GM12878 (cell line): ENCODE data around the gene SERTAD2. TPM values are rescaled to one million over a fixed set of nuclear protein-coding genes. Genes with fewer than 3 reads are reported as not detected.

Source experiments
- ATAC-seq: fragments of 200-7000 bp; cut with Tn5 transposase; 3 replicates; pipeline ENCODE4 v1.9.1; 2020; ENCODE audit warnings: mild to moderate bottlenecking, moderate library complexity
- BruUV-seq: library from RNA; stranded (reverse); fragments of 400-500 nt; replicated peaks from 2 replicates; lab custom pipeline; 2021; lab: Mats Ljungman, UMichigan
- CTCF ChIA-PET: fragments of 300-600 bp; sonication (Branson Sonifier 250); formaldehyde crosslinking; extraction: SDS; loops from one replicate; lab custom pipeline; 2021; ENCODE audit warnings: inconsistent platforms; lab: Yijun Ruan, JAX
- POLR2A ChIA-PET: fragments of 350-600 bp; formaldehyde crosslinking; extraction: SDS; loops from one replicate; lab custom pipeline; 2021; ENCODE audit warnings: inconsistent platforms; lab: Charles Lee
- RAD21 ChIA-PET: fragments of 300-600 bp; sonication (Branson Sonifier 250); formaldehyde crosslinking; loops from one replicate; lab custom pipeline; 2023; ENCODE audit warnings: antibody characterized with exemption; ENCODE audit not compliant: unreplicated experiment; lab: Charles Lee
- SMC1A ChIA-PET: fragments of 300-600 bp; sonication (Branson Sonifier 250); formaldehyde crosslinking; loops from one replicate; lab custom pipeline; 2023; ENCODE audit not compliant: unreplicated experiment, uncharacterized antibody; lab: Charles Lee
- DNase-seq: peaks from one replicate; pipeline ENCODE4 v3.0.0-alpha.2; 2011; ENCODE audit warnings: low read depth, low spot score
- FAIRE-seq: peaks from 3 replicates; lab custom pipeline; 2011; peaks lifted over from hg19 to GRCh38; lab: Jason Lieb, UNC
- H2AFZ ChIP-seq: 2 replicates; pipeline ENCODE4 v1.6.0; 2011; ENCODE audit warnings: low read depth, low read length, control low read depth; ENCODE audit not compliant: control insufficient read depth
- H3K27ac ChIP-seq: 2 replicates; pipeline ENCODE4 v1.5.1; 2011; ENCODE audit warnings: control low read depth; ENCODE audit not compliant: control insufficient read depth, insufficient read depth
- H3K27me3 ChIP-seq, 2 experiments: replicated peaks in 1 of 2; 2 replicates each; pipeline versions ENCODE4 v1.6.0 to v1.6.1; 2011; ENCODE audit warnings: low read length in 1 of 2; ENCODE audit not compliant: control insufficient read depth in 2 of 2, insufficient read depth in 2 of 2
- H3K36me3 ChIP-seq, 2 experiments: 2 replicates each; pipeline ENCODE4 v1.5.1; 2011; ENCODE audit warnings: low read length in 1 of 2; ENCODE audit not compliant: control insufficient read depth in 2 of 2, insufficient read depth in 2 of 2
- H3K4me1 ChIP-seq: 2 replicates; pipeline ENCODE4 v1.6.1; 2011; ENCODE audit warnings: mild to moderate bottlenecking, low read length, moderate library complexity, mixed read lengths; ENCODE audit not compliant: control insufficient read depth, insufficient read depth
- H3K4me2 ChIP-seq: 2 replicates; pipeline ENCODE4 v1.6.0; 2011; ENCODE audit warnings: control low read depth; ENCODE audit not compliant: control insufficient read depth, insufficient read depth
- H3K4me3 ChIP-seq: fragments of 200-600 bp; sonication (generic); 2 replicates; pipeline ENCODE4 v1.5.1; 2016
- H3K79me2 ChIP-seq: 2 replicates; pipeline ENCODE4 v1.6.0; 2011; ENCODE audit warnings: low read length; ENCODE audit not compliant: control insufficient read depth, insufficient read depth
- H3K9ac ChIP-seq: 2 replicates; pipeline ENCODE4 v1.8.0; 2011; ENCODE audit warnings: low read length, control low read depth, mixed read lengths; ENCODE audit not compliant: control insufficient read depth, insufficient read depth
- H3K9me3 ChIP-seq: replicated peaks from 3 replicates; pipeline ENCODE4 v1.5.1; 2011; ENCODE audit warnings: mild to moderate bottlenecking, low read length; ENCODE audit not compliant: control insufficient read depth, insufficient read depth
- H4K20me1 ChIP-seq: 2 replicates; pipeline ENCODE4 v1.6.0; 2011; ENCODE audit not compliant: control insufficient read depth, insufficient read depth
- ASH2L ChIP-seq: fragments of 300-600, 200-600 bp; sonication (generic); IDR thresholded peaks from 2 replicates; pipeline ENCODE4 v1.6.1; 2017; ENCODE audit warnings: low read depth, mild to moderate bottlenecking, borderline replicate concordance
- BHLHE40 ChIP-seq, 2 experiments: fragments of 450-650 bp in 1 of 2; IDR thresholded peaks; 2 replicates each; pipeline ENCODE4 v1.6.1; 2011 to 2017; ENCODE audit warnings: low read depth in 2 of 2, borderline replicate concordance in 1 of 2, improper control_type of control experiment in 1 of 2, low read length in 1 of 2, mild to moderate bottlenecking in 1 of 2
- CBX5 ChIP-seq: sonication (generic); IDR thresholded peaks from 2 replicates; pipeline ENCODE4 v1.6.1; 2016; ENCODE audit warnings: low read depth, moderate library complexity, mild to moderate bottlenecking, inconsistent platforms
- CEBPB ChIP-seq, 2 experiments: fragments of 150-350 bp in 1 of 2; IDR thresholded peaks; 2 replicates each; pipeline ENCODE4 v1.6.1; 2012 to 2014; ENCODE audit warnings: low read depth in 2 of 2, low read length in 2 of 2, borderline replicate concordance in 1 of 2, inconsistent platforms in 1 of 2
- CHD2 ChIP-seq: IDR thresholded peaks from 2 replicates; pipeline ENCODE4 v1.6.1; 2011; ENCODE audit warnings: low read depth, low read length, improper control_type of control experiment, borderline replicate concordance
- DPF2 ChIP-seq: fragments of 450-650 bp; IDR thresholded peaks from 2 replicates; pipeline ENCODE4 v1.6.1; 2017; ENCODE audit warnings: mild to moderate bottlenecking
- EZH2 ChIP-seq: IDR thresholded peaks from 2 replicates; pipeline ENCODE4 v1.6.1; 2012; ENCODE audit warnings: low read depth, mild to moderate bottlenecking, control low read depth, inconsistent platforms, low read length, borderline replicate concordance; ENCODE audit not compliant: control insufficient read depth
- GATAD2B ChIP-seq: fragments of 450-650 bp; conservative IDR thresholded peaks from 2 replicates; pipeline ENCODE4 v1.6.1; 2017; ENCODE audit warnings: low read depth, mild to moderate bottlenecking, moderate library complexity
- JUNB ChIP-seq: IDR thresholded peaks from 2 replicates; pipeline ENCODE4 v1.6.1; 2016; ENCODE audit warnings: antibody characterized with exemption, mild to moderate bottlenecking
- MTA2 ChIP-seq: fragments of 450-650 bp; IDR thresholded peaks from 2 replicates; pipeline ENCODE4 v1.6.1; 2016; ENCODE audit warnings: low read depth, mild to moderate bottlenecking, moderate library complexity
- NRF1 ChIP-seq: conservative IDR thresholded peaks from 2 replicates; pipeline ENCODE4 v1.6.1; 2011; ENCODE audit warnings: mild to moderate bottlenecking, low read depth, low read length, improper control_type of control experiment
- PBX3 ChIP-seq: IDR thresholded peaks from 2 replicates; pipeline ENCODE4 v1.6.1; 2011; ENCODE audit warnings: mild to moderate bottlenecking, low read depth, low read length, moderate library complexity; ENCODE audit not compliant: insufficient replicate concordance
- PML ChIP-seq: IDR thresholded peaks from 2 replicates; pipeline ENCODE4 v1.6.1; 2012; ENCODE audit warnings: low read length, inconsistent platforms
- POLR2AphosphoS5 ChIP-seq: IDR thresholded peaks from 2 replicates; pipeline ENCODE4 v1.6.1; 2011; ENCODE audit warnings: mild to moderate bottlenecking, low read length, inconsistent platforms
- SMARCA5 ChIP-seq: fragments of 450-650 bp; IDR thresholded peaks from 2 replicates; pipeline ENCODE4 v1.6.1; 2017; ENCODE audit warnings: mild to moderate bottlenecking
- SUZ12 ChIP-seq: fragments of 200-600 bp; sonication (generic); IDR thresholded peaks from one replicate; pipeline ENCODE4 v1.6.1; 2018; ENCODE audit warnings: antibody characterized with exemption, mild to moderate bottlenecking; ENCODE audit not compliant: unreplicated experiment
- USF1 ChIP-seq: IDR thresholded peaks from 2 replicates; pipeline ENCODE4 v1.6.1; 2011; ENCODE audit warnings: borderline replicate concordance, low read depth, mild to moderate bottlenecking, moderate library complexity, mixed read lengths, low read length; ENCODE audit not compliant: insufficient read depth; ENCODE audit errors: extremely low read length
- ZBED1 ChIP-seq: IDR thresholded peaks from 2 replicates; pipeline ENCODE4 v1.6.1; 2016; ENCODE audit warnings: borderline replicate concordance
- ZNF622 ChIP-seq: fragments of 450-650 bp; IDR thresholded peaks from 2 replicates; pipeline ENCODE4 v1.6.1; 2017; ENCODE audit warnings: mild to moderate bottlenecking, inconsistent platforms
- WGBS: methylation state at CpG from one replicate; pipeline ENCODE4 v1.1.6; 2016; ENCODE audit warnings: low lambda C conversion rate; ENCODE audit not compliant: insufficient replicate concordance, insufficient coverage; ENCODE audit errors: missing lambda C conversion rate; 5-methylcytosine and 5-hydroxymethylcytosine counted together
- in situ Hi-C: fragments of 300-500 bp; cut with MboI; formaldehyde crosslinking; loops from 9 replicates; pipeline ENCODE4 v1.14.3; 2018; ENCODE audit warnings: mixed read lengths
- intact Hi-C: fragments of 100-400 bp; cut with micrococcal nuclease; formaldehyde crosslinking; loops from one replicate; pipeline ENCODE4 v1.14.2; 2022; ENCODE audit not compliant: unreplicated experiment
- polyA plus RNA-seq, 11 experiments: library from polyadenylated mRNA; depleted of rRNA in 4 of 11; unstranded in 6 of 11; stranded (reverse) in 5 of 11; fragments of >200 nt; fragmentation: Nextera tagmentation in 4 of 11; fragmentation: Illumina TruSeq in 1 of 11; extraction: Ambion mirVana in 4 of 11; extraction: Trizol in 1 of 11; gene quantifications; 1 replicate in 1 of 11; 2 replicates in 10 of 11; pipeline versions ENCODE4 v1.2.1 to v1.2.3, GENCODE V29; 2011 to 2016; ENCODE audit warnings: inconsistent platforms in 2 of 11, missing spikeins in 2 of 11, low read depth in 1 of 11
- total RNA-seq, 4 experiments: library from RNA; depleted of rRNA in 3 of 4; stranded (reverse); fragments of >200 nt in 3 of 4; fragmentation: Illumina TruSeq in 1 of 4; extraction: Trizol in 1 of 4; gene quantifications; 2 replicates each; pipeline versions ENCODE4 v1.2.1 to v1.2.3, GENCODE V29; 2013 to 2021
- TF ChIP-seq, protein P1 (sequence below): fragments of 450-650 bp; conservative IDR thresholded peaks from 2 replicates; pipeline ENCODE4 v1.6.1; 2017; ENCODE audit warnings: mild to moderate bottlenecking, moderate library complexity

The SERTAD2 gene
- total and polyA plus RNA-seq, 10 of the 15 experiments (the other 5 are each of a cell fraction or from before 2014, with no cell fraction given) = 7.9 to 28.7 (median 20.1) TPM

GRCh38 chr2:64637000-64637635 is 16.6 kb downstream of the SERTAD2 start:
- Histone ChIP-seq H3K4me3 (peak overlapping the region; percentile 56), H3K9ac (peak overlapping the region; percentile 67), H3K27me3 (no peaks in the 10 kb centered on the region), H2AFZ (no peak overlapping the region; the same call in 1 of the 2 replicates), H4K20me1 (no peaks in the 10 kb centered on the region), H3K4me2 (peak overlapping the region; percentile 98), H3K27ac (peak overlapping the region; percentile 95), H3K9me3 (no peaks in the 10 kb centered on the region), H3K36me3 (peaks cover 24% of the 10 kb centered on the region in 2 experiments), H3K4me1 (peaks cover 66% of the 10 kb centered on the region), H3K79me2 (peaks cover 87% of the 10 kb centered on the region)
- DNase-seq = peak; percentile 54
- peak; percentile 76 for ATAC-seq
- intact Hi-C loops (loop anchor here (2.0 kb wide), 1 partner anchor 112 kb away; the partner anchor contains the start of gene AFTPH), in situ Hi-C loops (no loop called here)
- RAD21 ChIA-PET = interaction anchor here (0.6 to 4.8 kb wide), 14 partner anchors 12 to 976 kb away, joined by 3 to 36 read pairs (median 3); partner anchors contain the start of gene SERTAD2
- CTCF ChIA-PET = interaction anchor here (0.7 to 4.3 kb wide), 9 partner anchors 9 to 236 kb away, joined by 3 to 27 read pairs (median 3); no protein-coding TSS in a partner anchor
- SMC1A ChIA-PET = interaction anchor here (0.6 to 33.0 kb wide), 22 partner anchors 9 to 305 kb away, joined by 3 to 945 read pairs (median 4); partner anchors contain the start of gene SERTAD2
- no TSS peak for BruUV-seq
- under 1% methylated on average over 9 of the region's 9 CpGs for WGBS
- POLR2A ChIA-PET = interaction anchor here (1.6 to 10.0 kb wide), 4 partner anchors 15 to 31 kb away, joined by 3 to 131 read pairs (median 6); partner anchors contain the start of gene SERTAD2
- peak; percentile 95 for FAIRE-seq
- TF ChIP-seq NRF1 = no peak
- peak; percentile 21 to 33; a peak in 1 of 4 replicates for TF ChIP-seq BHLHE40 (IDR thresholded peaks at IDR 0.05; ENCODE audit: borderline replicate concordance in 1 of 2, low read depth in 2 of 2, low read length in 1 of 2)
- TF ChIP-seq CBX5 = no peak
- no peak for TF ChIP-seq EZH2
- no peak for TF ChIP-seq SMARCA5
- TF ChIP-seq ZNF622 = no peak
- TF ChIP-seq GATAD2B = no peak
- no peak for TF ChIP-seq USF1
- no peak for TF ChIP-seq POLR2AphosphoS5
- TF ChIP-seq JUNB = no peak
- no peak; the same call in 1 of the 2 replicates for TF ChIP-seq MTA2
- TF ChIP-seq, protein P1, sequence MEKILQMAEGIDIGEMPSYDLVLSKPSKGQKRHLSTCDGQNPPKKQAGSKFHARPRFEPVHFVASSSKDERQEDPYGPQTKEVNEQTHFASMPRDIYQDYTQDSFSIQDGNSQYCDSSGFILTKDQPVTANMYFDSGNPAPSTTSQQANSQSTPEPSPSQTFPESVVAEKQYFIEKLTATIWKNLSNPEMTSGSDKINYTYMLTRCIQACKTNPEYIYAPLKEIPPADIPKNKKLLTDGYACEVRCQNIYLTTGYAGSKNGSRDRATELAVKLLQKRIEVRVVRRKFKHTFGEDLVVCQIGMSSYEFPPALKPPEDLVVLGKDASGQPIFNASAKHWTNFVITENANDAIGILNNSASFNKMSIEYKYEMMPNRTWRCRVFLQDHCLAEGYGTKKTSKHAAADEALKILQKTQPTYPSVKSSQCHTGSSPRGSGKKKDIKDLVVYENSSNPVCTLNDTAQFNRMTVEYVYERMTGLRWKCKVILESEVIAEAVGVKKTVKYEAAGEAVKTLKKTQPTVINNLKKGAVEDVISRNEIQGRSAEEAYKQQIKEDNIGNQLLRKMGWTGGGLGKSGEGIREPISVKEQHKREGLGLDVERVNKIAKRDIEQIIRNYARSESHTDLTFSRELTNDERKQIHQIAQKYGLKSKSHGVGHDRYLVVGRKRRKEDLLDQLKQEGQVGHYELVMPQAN = no peak; the same call in 1 of the 2 replicates
- peak; percentile 19; the same call in 1 of the 2 replicates for TF ChIP-seq ZBED1
- TF ChIP-seq SUZ12 = no peak
- TF ChIP-seq PBX3 = no peak
- TF ChIP-seq ASH2L = no peak
- TF ChIP-seq CEBPB (IDR thresholded peaks at IDR 0.05; ENCODE audit: borderline replicate concordance in 1 of 2, low read depth in 2 of 2, low read length in 2 of 2) = no peak
- TF ChIP-seq CHD2 = no peak
- TF ChIP-seq DPF2 = 0 out of 2 replicates have a peak, but pooled peaks have one; percentile 12
- TF ChIP-seq PML = 0 out of 2 replicates have a peak, but pooled peaks have one; percentile 41
